Measurements from ENCODE around the gene THBS2.
"Not testable (repeated sequence)": the region's sequence is repeated elsewhere in the genome, so short reads cannot be mapped to it uniquely, and the experiment has no call there.

The THBS2 gene

DNA sequence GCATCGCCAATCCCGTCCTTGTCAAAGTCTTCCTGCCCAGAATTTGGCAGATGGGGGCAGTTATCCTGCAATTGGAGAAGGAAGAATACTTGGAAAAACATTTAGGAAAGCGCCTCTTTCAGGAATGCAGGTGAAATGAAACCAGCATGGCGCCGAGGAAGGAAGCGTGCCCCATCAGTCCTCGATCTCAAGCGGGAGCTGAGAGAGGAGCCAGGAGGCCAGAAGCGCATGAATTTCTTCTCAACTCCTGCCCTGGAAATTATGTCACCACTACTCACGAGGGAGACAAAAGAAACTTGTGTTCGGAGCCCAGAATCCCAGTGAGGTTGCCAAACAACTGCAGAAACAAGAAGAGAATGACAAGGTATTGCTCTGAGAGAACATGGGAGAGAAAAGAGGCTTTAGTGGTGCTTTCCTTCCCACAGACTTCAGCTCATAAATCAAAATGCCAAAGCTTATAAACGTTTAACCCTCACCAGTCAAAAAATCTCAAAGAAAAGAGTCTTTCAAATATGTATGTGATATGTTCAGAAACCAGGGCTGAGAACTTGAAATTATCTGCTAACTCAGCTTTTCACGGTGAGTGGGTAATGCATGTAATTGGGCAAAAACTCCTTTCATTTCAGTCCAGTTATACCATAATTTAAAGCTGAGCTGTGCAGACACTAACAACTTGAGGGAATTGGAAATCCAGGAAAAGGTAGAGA is 23.9 kb downstream of the THBS2 start:
- no peak for DNase-seq

DNA sequence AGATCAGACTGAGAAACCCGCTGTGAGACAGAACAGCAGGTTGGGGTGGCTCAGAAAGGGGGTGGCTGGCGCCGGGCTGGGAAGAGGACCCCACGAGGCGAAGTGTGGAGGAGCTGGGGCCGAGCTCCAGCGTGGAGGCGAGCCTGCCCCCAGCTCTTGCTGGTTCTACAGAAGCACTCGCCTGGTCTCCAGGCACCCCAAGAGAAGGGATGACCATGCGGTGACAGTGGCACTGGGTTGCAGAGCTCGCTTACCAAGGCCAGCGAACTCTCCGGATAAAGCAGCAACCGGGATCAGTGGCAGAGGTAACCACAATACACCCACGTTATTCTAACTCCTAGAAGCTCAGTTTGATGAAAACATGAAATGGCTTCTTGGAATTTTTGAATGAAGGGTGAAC is 26.5 kb downstream of the THBS2 start:
- no peak for DNase-seq

GRCh38 chr6:169225887-169226286 is 27.8 kb downstream of the THBS2 start:
- peak; percentile 53 for DNase-seq

- peak; percentile 50 for DNase-seq
These were observed 28.5 kb downstream of the THBS2 start for GRCh38 chr6:169225131-169225576.

DNA sequence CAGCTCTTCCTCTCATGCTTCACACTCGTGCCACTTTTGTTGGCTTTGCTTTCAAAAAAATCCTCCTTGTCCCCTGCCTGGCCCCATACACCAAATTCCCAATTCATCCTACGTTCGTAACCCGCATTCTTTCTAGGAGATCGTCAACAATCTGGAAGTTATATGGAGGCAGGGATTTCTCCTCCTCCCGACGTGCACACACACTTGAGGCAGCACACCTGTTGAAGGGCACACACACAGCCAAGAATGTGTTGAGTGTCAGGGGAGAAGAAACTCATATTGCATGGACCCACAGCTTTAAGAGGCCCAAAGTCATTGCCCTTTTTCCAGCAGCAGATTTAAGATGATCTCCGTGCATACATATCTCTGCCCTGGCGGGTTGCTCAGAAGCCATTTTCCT is 28.9 kb downstream of the THBS2 start:
- no peak for DNase-seq

GRCh38 chr6:169224185-169224695 is 29.4 kb downstream of the THBS2 start:
- peak; percentile 30 for DNase-seq

DNA sequence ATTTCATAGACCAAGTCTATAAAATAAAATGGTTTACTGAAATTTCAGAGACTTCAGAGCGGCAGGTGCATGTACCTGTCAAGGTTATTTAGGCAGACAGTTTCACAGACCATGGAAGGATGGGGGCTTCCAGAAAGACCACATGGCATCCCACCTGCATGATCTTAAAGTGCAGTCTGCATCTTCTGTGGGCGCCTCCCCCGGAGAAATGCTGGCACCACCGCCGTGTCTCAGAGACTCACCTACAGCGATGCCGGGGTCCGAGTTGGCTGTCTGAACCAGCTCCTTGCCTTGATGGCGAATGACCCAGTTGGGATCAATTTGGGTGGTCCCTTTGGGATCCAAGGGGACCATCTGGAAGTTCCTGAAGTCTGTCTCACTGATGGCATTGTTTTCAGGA is 30.6 kb downstream of the THBS2 start:
- DNase-seq, result peak; percentile 39

- no peak for DNase-seq
These were observed 31.5 kb downstream of the THBS2 start for GRCh38 chr6:169222126-169222525.

- DNase-seq, result no peak
These were observed 32.4 kb downstream of the THBS2 start for GRCh38 chr6:169221264-169221663.

DNA sequence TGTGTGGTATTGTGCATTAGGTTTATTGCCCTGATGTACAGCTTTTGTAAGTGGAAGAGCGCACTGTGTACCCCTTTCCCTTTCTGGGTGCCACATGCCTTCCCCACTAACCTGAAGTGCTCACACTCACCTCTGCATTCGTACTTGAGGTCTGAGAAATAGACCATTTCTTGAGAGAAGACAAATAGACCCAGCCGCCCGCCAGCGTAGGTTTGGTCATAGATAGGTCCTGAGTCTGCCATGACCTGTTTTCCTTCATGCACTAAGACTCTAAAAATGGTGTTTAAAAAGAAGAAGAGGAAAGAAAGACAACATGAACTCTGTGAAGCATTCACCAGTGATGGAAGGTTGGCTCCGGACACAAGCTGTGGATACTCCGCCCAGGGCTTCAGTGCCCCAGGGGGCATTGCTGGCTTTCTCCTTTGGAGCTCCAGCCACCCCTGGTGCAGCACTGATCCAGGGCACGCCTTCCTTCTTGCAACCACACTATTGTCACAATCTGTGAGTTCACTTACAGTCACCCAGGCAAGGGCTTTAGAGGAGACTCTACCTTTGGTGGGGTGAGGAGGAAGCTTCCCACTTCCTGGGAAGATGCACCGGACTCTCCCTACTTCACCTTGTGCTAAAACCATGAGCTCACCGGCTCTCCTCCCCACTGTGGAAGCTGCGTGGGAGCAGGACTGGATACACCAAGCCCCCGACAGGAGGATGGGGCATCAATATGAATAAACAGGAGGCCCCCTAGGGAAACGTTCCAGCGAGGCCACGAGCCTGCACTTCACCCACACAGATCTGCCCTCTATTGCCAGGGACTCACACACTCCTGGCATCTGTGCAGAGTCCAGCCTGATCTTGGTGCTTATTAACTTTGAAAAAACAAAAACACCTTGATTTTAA is 33.3 kb downstream of the THBS2 start:
- peak; percentile 41 for DNase-seq

DNA sequence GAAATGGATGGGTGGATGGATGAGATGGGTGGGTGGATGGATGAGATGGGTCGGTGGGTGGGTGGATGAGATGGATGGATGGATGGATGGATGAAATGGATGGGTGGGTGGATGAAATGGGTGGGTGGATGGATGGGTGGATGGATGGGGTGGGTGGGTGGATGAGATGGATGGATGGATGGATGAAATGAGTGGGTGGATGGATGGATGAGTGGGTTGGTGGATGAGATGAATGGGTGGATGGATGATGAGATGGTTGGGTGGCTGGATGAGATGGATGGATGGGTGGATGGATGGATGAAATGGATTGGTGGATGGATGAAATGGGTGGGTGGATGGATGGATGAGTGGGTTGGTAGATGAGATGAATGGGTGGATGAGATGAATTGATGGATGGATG is 35.7 kb downstream of the THBS2 start:
- no peak for DNase-seq

DNA sequence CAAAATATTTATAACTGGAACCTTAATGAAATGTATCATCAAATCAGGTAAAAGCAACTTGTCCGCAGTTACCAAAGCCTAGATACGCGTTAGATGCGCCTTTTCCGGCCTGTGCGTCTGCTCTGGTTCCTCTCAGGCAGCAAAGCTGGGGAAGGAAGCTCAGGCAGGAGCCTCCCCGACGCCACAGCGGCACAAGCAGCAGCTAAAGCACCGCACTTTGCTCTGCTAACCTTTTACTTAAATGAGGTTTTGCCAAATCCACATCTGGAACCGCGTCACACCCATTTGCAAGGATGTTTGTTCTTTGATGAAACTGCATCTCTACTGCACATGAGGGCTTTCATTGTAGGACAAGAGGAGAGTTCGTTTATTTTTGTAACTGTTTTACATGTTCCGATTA is 36.8 kb downstream of the THBS2 start:
- peak; percentile 43 for DNase-seq

DNA sequence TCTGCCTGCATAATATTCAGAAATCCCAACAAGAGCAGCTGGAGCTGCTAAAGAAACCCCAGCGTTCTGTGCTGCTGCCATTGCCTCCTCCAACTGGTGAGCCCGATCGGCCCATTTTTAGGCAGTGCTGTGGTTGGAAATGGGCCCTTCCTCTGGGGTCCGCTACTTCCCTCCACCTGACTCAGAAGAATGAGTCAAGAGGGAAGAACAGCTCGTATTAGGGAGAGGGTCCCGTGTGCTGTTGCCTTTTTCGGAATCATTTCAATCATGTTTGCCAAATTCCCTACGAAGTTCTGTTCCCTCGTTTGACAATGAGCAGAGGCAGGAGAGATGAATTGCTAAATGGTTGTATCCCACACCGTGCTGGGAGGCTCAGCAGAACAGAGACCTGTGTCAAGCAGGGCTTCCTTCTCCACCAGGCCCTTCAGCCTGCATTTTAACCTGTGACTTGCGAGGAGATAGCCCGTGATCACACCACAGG is 38.4 kb downstream of the THBS2 start:
- DNase-seq, result no peak

GRCh38 chr6:169214789-169215188 is 38.9 kb downstream of the THBS2 start:
- not testable (repeated sequence) for DNase-seq

DNA sequence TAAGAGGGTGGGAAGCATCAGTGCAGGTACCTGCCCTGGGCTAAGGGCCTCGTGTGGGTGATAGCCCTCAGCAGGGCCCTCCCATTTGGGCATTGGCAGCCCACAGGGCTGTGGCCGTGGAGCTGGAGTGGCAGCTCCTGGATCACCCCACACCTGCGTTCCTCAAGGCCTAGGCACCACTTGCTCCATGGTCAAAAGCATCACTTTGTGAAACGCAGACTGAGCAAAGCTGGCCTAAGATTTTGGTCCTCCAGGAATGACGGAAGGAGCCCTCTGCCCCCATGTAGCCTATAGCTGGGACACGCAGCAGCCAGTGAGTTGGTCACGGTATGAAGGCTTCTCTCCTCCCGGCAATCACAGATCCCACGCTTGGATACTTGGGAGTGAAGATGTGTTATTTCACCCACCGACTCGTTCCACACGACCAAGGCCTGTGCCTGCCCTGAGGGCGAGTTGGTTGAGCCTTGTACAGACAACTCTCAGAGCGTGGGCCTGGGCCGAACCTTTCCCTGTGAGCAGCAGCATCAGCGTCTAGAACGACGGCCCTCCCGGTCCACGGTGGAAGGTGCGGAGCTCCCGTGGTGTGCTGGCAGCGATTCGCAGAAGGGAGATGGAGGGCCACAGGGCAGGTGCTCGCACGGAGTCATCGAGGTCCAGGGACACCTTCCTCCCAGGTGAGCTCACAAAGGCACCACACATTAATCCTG is 39.7 kb downstream of the THBS2 start:
- no peak for DNase-seq

GRCh38 chr6:169212897-169213813 is 40.5 kb downstream of the THBS2 start:
- peak; percentile 94 for DNase-seq

GRCh38 chr6:169212436-169212835 is 41.2 kb downstream of the THBS2 start:
- DNase-seq, result no peak

- DNase-seq, result no peak
These were observed 41.8 kb downstream of the THBS2 start for GRCh38 chr6:169211881-169212280.

DNA sequence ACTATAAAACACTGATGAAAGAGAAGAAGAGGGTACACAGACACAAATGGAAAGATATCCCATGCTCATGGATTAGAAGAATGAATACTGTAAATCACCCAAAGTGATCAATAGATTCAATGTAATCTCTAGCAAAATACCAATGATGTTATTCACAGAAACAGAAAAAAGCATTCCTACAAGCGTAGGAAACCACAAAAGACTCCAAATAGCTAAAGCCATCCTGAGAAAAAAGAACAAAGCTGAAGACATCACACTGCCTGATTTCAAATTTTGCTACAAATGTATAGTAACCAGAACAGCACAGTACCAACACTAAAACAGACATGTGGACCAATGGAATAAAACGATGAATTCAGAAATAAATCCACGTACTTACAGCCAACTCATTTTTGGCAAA is 43.0 kb downstream of the THBS2 start:
- no peak for DNase-seq

- no peak for DNase-seq
These were observed 45.6 kb downstream of the THBS2 start for GRCh38 chr6:169208011-169208410.

- no peak for DNase-seq
These were observed 46.2 kb downstream of the THBS2 start for GRCh38 chr6:169207482-169207881.
